Cardiac septum (tissue), 1 donor: ENCODE results near the gene MAD2L2. TPM values are rescaled to one million over a fixed set of nuclear protein-coding genes. Genes with fewer than 3 reads are reported as not detected.
"Not testable (repeated sequence)": the region's sequence is repeated elsewhere in the genome, so short reads cannot be mapped to it uniquely, and the experiment has no call there.

Experiments used
- DNase-seq: peaks from one replicate; pipeline ENCODE4 v3.0.0-alpha.2; 2020; ENCODE audit warnings: low spot score
- intact Hi-C: fragments of 100-400 bp; cut with DNase I; formaldehyde crosslinking; loops from one replicate; pipeline ENCODE4 v1.14.0; 2022
- total RNA-seq: library from RNA; stranded (reverse); fragmentation: NEBNext Ultra II Directional; extraction: Animal tissue kit (Norgen Biotek cat#: 25700); gene quantifications from one replicate; pipeline ENCODE4 v1.2.1, GENCODE V29; 2021
- donor health status: DM: no; HTN: no; CAD: no.

MAD2L2 gene
- total RNA-seq, 1 donor from 2014 or later, result 25.0 TPM

DNA sequence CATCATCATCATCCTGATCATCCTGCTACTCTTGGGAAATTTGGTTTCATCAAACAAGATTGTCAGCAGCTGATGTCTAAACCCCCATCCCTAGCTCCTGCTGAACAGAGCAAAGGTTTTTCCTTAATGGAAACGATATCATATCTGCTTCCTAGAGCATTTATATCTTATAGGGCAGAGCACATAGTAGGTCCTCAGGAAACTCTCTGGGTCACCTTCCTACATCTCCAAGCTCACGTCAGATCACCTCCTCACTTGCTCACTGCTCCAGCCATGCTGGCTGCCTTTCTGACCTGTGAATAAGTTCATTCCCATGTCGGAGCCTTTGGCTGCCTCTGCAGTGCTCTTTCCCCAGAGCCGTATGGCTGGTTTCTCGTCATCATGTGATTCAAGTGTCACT, 37.2 kb downstream of the MAD2L2 start:
- DNase-seq, result no peak
- intact Hi-C loops, result loop anchor here (2.0 kb wide), 1 partner anchor 165 kb away; the partner anchor contains the start of gene DISP3

DNA sequence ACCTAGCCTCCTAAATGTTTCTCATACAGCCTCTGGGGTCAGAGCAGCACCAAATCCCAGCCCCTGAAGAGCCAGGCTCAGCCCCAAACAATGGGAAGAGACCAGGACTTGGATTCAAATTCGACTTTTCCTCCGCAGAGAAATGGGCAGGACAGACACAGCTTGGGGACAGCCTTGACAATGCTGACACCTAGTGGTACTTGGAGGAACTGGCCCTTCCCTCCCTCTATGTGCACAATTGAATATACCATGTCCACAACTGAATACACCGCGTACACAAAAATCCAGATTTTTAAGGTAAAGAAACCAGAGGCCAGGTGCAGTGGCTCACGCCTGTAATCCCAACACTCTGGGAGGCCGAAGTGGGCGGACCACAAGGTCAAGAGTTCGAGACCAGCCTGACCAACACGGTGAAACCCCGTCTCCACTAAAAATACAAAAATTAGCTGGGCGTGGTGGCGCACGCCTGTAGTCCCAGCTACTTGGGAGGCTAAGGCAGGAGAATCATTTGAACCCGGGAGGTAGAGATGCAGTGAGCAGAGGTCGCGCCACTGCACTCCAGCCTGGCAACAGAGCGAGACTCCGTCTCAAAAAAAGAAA, 38.4 kb downstream of the MAD2L2 start:
- intact Hi-C loops, result loop anchor here (1.0 to 2.0 kb wide), 3 partner anchors 164 to 401 kb away; partner anchors contain the start of gene DISP3
- DNase-seq, result not testable (repeated sequence)

DNA sequence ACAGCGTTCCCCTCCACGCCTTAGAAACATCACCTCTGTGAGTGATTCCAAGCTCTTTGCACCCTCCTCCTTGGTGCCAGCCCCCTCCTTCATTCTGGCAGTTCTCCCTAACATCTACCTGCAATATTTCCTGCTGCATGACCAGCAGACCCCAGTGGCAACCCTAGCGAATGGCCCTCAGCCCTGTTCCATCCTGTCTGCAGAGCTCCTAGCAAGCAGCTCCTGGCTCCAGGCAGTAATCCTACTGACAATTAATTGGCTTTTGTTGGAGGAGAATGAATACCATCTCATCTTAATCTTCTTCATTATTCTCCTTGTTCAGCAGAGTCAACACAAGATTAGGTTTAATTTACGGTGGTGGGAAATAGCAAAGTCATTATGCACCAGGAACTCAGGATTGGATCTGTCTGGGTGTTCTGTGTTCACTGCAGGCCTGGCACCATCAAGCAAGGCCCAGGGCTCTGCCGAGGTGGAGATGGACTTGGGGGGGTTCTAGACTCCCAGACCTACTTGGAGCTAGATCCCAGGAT, 39.1 kb downstream of the MAD2L2 start:
- DNase-seq, result no peak
- intact Hi-C loops, result loop anchor here (1.0 to 2.0 kb wide), 3 partner anchors 163 to 401 kb away; partner anchors contain the start of gene DISP3

DNA sequence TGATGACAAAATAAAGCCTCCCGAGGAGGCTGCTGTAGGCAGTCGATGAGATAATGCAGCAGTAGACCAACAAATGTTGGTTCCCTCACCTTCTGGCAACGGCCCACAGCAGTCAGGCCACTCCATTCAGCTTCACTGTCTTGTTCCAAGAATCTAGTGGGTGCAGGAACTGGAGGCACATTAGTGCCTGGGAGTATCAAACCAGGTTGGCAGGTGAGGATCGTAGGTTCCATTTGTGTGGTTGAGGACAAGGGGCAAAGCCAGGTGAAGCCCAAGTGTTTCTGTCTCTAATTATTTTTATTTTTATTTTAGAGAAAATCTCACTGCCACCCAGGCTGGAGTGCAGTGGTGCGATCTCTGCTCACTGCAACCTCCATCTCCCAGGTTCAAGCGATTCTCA, 40.0 kb downstream of the MAD2L2 start:
- intact Hi-C loops, result no loop called here

DNA sequence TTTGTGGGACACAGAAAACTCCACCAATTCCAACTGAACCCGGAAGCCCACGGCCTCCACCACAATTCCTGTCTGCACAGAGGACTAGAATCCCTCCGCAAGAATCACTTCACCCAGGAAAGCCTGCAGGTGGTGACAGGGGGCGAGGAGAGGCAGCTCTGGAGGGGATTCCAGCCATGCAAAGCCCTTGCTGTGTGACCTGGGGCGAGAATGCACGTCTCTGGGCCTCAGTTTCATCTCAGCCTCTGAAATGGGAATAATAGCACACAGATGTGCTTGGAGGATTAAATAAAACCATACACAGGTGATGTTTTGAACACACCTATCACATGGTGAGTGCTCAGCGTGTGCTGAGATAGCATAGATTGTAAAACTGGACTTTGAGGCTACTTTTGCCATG, 40.8 kb downstream of the MAD2L2 start:
- DNase-seq, result no peak
- intact Hi-C loops, result no loop called here

More for the DNA sequence above, 40.0 kb downstream of the MAD2L2 start:
- DNase-seq, result no peak

GRCh38 chr1:11639372-11639771, 41.6 kb downstream of the MAD2L2 start:
- intact Hi-C loops, result no loop called here
- DNase-seq, result no peak

GRCh38 chr1:11638121-11638520, 42.8 kb downstream of the MAD2L2 start:
- intact Hi-C loops, result no loop called here
- DNase-seq, result no peak

DNA sequence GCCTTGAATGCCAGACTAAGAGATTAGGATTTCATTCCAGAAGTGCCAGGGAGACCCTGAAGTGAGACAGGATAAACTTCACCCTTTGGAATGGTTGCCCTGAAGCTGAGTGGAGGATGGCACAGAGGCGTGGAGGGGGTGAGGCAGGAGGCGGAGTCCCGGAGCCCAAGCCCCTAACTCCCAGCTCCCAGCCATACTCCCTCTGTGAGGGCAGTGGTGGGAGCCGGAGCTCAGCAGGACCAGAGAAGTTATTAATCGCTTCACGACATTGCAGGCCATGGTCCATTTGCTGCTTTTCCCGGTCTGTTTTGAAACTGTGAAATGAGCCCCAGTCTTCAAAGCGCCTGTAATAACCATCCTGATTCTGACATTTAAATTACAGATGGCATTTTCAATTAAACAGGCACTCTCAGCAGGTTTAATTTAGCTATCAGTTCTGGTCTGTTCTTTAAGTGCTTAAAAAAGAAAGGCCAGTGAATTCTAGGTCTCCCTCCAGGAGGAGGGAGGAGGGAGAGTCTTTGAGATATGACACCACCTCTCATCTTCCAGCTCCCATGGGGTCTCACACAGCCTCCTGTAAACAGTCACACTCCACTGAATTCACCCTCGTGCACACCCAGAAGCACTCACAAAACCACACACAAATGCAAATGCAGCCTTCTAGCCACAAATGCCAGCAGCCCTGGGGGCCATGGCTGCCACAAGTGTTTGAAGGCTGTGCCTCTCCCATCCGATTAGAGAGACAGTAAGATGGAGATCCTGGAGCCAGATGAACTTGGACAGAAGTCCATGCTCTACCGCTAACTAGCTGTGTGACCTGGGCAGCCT, 46.4 kb downstream of the MAD2L2 start:
- DNase-seq, result no peak
- intact Hi-C loops, result no loop called here

GRCh38 chr1:11629184-11630016, 51.5 kb downstream of the MAD2L2 start:
- intact Hi-C loops, result no loop called here
- DNase-seq, result no peak

- intact Hi-C loops, result no loop called here
- no peak for DNase-seq
Observed at GRCh38 chr1:11628767-11629166, 52.2 kb downstream of the MAD2L2 start.

GRCh38 chr1:11626551-11626950, 54.4 kb downstream of the MAD2L2 start:
- DNase-seq, result no peak
- intact Hi-C loops, result no loop called here

Other genes starting within 250 kb of the MAD2L2 start
- gene DISP3, start 202.0 kb downstream of the MAD2L2 start, total RNA-seq, result 0.05 TPM
- 2.9 TPM for gene FBXO2, start 26.7 kb downstream of the MAD2L2 start, total RNA-seq
- 19.8 TPM for gene FBXO44, start 26.3 kb downstream of the MAD2L2 start, total RNA-seq
- 7.1 TPM for gene FBXO6, start 16.9 kb downstream of the MAD2L2 start, total RNA-seq
- 0.05 TPM for gene DRAXIN, start 10.6 kb upstream of the MAD2L2 start, total RNA-seq
- gene AGTRAP, start 55.0 kb upstream of the MAD2L2 start, total RNA-seq, result 17.4 TPM
- 2.3 TPM for gene C1orf167, start 81.0 kb upstream of the MAD2L2 start, total RNA-seq
- gene MTHFR, start 124.8 kb upstream of the MAD2L2 start, total RNA-seq, result 33.7 TPM
- 26.3 TPM for gene CLCN6, start 125.0 kb upstream of the MAD2L2 start, total RNA-seq
- 21,376 TPM for gene NPPA, start 166.6 kb upstream of the MAD2L2 start, total RNA-seq
- 7,162 TPM for gene NPPB, start 177.8 kb upstream of the MAD2L2 start, total RNA-seq
- gene KIAA2013, start 245.3 kb upstream of the MAD2L2 start, total RNA-seq, result 42.6 TPM